ENCODE results near the gene CNDP1. TPM values are rescaled to one million over a fixed set of nuclear protein-coding genes. Genes with fewer than 3 reads are reported as not detected.

CNDP1 gene
- total RNA-seq, 1 donor: not detected

DNA sequence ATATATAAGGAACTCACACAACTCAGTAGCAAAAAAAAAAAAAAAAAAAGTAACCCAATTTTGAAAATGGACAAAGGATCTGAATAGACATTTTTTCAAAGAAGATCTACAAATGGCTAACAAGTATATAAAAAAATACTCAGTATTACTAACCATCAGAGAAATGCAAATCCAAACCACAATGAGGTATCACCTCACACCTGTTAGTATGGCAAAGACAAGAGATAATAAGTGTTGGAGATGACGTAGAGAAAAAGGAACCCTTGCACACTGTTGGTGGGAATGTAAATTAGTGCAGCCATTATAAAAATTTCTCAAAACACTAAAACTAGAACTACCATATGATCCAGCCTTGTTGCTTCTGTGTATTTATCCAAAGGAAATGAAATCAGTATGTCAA lies 5.8 kb upstream of the CNDP1 start:
- TF ChIP-seq, protein P1, sequence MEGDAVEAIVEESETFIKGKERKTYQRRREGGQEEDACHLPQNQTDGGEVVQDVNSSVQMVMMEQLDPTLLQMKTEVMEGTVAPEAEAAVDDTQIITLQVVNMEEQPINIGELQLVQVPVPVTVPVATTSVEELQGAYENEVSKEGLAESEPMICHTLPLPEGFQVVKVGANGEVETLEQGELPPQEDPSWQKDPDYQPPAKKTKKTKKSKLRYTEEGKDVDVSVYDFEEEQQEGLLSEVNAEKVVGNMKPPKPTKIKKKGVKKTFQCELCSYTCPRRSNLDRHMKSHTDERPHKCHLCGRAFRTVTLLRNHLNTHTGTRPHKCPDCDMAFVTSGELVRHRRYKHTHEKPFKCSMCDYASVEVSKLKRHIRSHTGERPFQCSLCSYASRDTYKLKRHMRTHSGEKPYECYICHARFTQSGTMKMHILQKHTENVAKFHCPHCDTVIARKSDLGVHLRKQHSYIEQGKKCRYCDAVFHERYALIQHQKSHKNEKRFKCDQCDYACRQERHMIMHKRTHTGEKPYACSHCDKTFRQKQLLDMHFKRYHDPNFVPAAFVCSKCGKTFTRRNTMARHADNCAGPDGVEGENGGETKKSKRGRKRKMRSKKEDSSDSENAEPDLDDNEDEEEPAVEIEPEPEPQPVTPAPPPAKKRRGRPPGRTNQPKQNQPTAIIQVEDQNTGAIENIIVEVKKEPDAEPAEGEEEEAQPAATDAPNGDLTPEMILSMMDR (IDR thresholded peaks at IDR 0.05; ENCODE audit: insufficient read depth, low read depth, low read length): no peak
- no peak overlapping the region for H3K4me3 ChIP-seq (ENCODE audit: low read depth, low read length)

DNA sequence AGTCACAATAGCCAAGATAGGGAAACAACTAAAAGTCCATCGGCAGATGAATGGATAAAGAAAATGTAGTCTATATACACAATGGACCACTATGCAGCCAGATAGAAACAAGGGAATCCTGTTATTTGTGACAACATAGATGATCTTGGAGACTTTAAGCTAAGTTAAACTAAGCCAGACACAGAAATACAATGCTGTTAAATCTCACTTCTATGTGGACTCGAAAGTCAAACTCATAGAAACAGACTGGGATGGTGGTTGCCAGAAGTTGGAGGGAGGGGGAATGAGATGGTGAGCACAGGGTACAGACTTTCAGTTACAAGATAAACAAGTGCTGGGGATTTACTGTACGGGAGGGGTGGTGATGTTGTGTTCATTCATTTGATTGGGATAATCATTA lies 5.4 kb upstream of the CNDP1 start:
- TF ChIP-seq, protein P1 (IDR thresholded peaks at IDR 0.05; ENCODE audit: insufficient read depth, low read depth, low read length): no peak
- H3K4me3 ChIP-seq (ENCODE audit: low read depth, low read length): no peak overlapping the region
- no peak for DNase-seq (ENCODE audit: low read depth)

More for the DNA sequence above, 5.8 kb upstream of the CNDP1 start:
- no peak for DNase-seq (ENCODE audit: low read depth)

DNA sequence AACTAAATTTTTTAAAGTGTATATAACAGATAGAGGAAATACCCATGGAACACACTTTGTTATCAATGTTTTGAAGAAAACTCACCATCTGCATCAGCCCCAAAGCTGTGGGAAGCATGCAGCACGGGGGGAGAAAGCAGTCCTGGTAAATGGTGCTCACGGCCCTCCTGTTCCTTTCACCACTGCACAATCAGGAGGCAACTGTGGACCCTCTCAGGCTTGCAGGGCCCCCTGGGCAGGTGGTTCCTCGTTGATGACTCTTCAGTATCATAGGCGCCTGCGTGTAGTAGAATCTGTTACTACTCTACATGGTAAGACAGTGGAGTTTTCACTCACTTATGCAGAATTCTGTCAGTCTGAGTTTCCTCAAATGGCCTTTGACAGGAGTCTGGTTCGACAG lies 4.9 kb upstream of the CNDP1 start:
- H3K4me3 ChIP-seq (ENCODE audit: low read depth, low read length): no peak overlapping the region
- no peak for DNase-seq (ENCODE audit: low read depth)
- TF ChIP-seq, protein P1 (IDR thresholded peaks at IDR 0.05; ENCODE audit: insufficient read depth, low read depth, low read length): no peak

DNA sequence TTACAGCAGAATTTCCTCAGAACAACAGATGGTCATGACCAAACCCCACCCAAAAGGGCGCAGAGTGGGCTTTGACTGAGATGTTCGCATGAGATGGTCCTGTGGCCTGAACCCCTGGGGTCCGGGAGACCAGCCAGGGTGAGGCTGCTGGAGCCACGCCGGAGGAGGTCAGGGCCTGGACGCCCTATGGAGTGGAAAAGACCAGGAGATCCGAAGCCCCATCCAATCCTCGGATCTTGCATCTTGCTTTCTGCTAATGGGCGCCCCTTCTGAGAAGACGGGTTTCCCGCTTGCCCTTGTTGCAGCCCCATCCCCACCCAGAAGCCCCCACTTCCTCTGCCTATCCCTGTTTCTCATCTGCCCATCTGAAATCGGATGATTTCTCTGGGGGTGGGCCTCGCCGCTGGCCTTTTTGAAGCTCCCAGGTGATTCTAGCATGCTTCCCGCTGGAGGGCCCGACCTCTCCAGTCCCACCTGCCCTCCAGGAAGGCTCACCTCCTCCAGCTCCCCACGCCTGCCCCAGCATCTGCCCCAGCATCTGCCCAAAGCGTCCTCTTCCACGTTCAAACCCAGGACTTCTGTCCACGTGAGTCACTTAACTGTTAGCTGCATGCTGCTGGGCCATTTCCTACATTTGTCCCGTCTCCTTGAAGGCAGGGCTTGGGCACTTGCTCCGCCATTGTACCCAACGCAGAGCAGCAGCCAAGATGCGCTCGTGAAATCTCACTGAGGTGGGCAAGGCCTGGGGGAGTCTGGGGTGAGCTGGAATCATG lies 4.3 kb upstream of the CNDP1 start:
- no peak for DNase-seq (ENCODE audit: low read depth)
- TF ChIP-seq, protein P1 (IDR thresholded peaks at IDR 0.05; ENCODE audit: insufficient read depth, low read depth, low read length): no peak
- no peak overlapping the region for H3K4me3 ChIP-seq (ENCODE audit: low read depth, low read length)

DNA sequence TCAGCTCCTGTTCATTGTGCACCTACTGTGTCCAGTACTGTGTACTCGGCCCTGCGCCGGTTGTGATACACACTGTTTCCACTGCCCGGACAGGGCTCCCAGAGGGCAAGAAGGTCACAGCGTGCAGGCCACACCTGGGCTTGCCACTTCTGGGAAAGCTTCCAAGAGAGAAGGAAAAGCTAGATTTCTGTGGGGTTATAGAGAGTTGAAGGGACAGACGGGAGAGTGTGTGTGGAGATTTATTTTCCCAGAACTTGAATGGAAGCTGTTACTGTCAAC lies 3.8 kb upstream of the CNDP1 start:
- H3K4me3 ChIP-seq (ENCODE audit: low read depth, low read length): no peak overlapping the region
- DNase-seq (ENCODE audit: low read depth): no peak
- TF ChIP-seq, protein P1 (IDR thresholded peaks at IDR 0.05; ENCODE audit: insufficient read depth, low read depth, low read length): no peak

DNA sequence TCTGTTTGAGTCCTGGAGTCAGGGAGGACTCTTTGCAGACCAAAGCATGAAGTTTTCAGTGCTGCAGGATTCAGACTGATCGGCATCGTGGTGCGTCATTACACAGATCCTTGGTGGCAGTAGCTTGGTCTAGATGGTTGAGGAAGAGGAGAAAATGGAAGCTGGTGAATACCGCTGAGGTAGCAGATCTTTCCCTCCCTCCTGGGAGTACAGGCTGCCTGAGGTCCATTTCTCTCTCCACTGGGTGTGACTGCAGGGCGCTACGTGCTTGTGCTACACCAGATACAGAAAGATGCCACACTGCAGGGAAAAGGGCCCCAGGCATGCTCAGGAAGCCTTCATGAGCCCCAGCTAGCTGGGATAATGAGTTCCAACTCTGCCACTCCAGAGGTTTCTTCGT lies 3.3 kb upstream of the CNDP1 start:
- H3K4me3 ChIP-seq (ENCODE audit: low read depth, low read length): no peak overlapping the region
- DNase-seq (ENCODE audit: low read depth): no peak
- TF ChIP-seq, protein P1 (IDR thresholded peaks at IDR 0.05; ENCODE audit: insufficient read depth, low read depth, low read length): no peak

DNA sequence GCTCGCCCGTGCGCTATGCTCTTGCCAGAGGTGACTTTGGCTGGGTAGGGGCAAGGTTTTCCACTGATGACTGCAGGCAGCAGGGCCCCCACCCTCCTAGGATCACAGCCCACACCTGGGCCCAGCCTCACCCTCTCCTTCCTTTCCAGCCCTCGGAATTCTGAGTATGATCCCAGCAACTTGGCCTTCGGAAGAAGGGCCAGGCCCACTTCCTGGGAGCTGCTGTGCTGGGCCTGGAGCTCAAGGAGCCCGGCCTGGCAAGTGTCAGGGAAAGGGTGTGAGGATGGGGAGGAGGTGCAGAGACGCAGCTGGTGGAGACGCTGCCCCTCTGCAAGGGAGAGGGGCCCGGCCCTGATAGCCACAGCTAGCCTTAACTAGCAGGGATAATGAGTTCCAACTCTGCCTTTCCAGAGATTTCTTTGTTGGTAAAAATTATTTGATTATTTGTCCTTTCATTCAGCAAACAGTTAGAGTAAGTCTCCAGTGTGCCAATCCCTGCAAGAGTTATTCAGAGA lies 1.7 kb upstream of the CNDP1 start:
- no peak overlapping the region for H3K4me3 ChIP-seq (ENCODE audit: low read depth, low read length)
- TF ChIP-seq, protein P1 (IDR thresholded peaks at IDR 0.05; ENCODE audit: insufficient read depth, low read depth, low read length): no peak
- no peak for DNase-seq (ENCODE audit: low read depth)

Measured in fibroblast of villous mesenchyme (primary cell).